Loucy (cell line): ENCODE measurements around the gene MED26.
"Not testable (repeated sequence)": the region's sequence is repeated elsewhere in the genome, so short reads cannot be mapped to it uniquely, and the experiment has no call there.

ENCODE experiments used
- H2AFZ ChIP-seq: fragments of 200-600 bp; sonication (generic); 2 replicates; pipeline ENCODE4 v1.6.0; 2016; ENCODE audit warnings: antibody characterized with exemption, mild to moderate bottlenecking, low read length, moderate library complexity
- H3F3A ChIP-seq: fragments of 200-600 bp; 2 replicates; pipeline ENCODE4 v1.6.0; 2016; ENCODE audit warnings: antibody characterized with exemption, low read depth, mild to moderate bottlenecking
- H3K27me3 ChIP-seq: fragments of 200-600 bp; sonication (generic); 2 replicates; pipeline ENCODE4 v1.6.1; 2014; ENCODE audit warnings: low read length, mild to moderate bottlenecking; ENCODE audit not compliant: insufficient read depth, poor library complexity, severe bottlenecking
- H3K36me3 ChIP-seq: fragments of 200-600 bp; sonication (generic); 2 replicates; pipeline ENCODE4 v1.6.1; 2016; ENCODE audit warnings: low read length; ENCODE audit not compliant: insufficient read depth
- H3K4me1 ChIP-seq: fragments of 200-600 bp; sonication (generic); 2 replicates; pipeline ENCODE4 v1.5.1; 2014; ENCODE audit warnings: low read length, mild to moderate bottlenecking; ENCODE audit not compliant: insufficient read depth, poor library complexity, severe bottlenecking
- H3K4me2 ChIP-seq: fragments of 200-600 bp; sonication (generic); 2 replicates; pipeline ENCODE4 v1.6.0; 2014; ENCODE audit warnings: antibody characterized with exemption, low read length, low read depth, mild to moderate bottlenecking; ENCODE audit not compliant: poor library complexity, severe bottlenecking
- H3K4me3 ChIP-seq: fragments of 200-600 bp; sonication (generic); 2 replicates; pipeline ENCODE4 v1.5.1; 2014; ENCODE audit warnings: low read length, mild to moderate bottlenecking, mixed read lengths; ENCODE audit not compliant: poor library complexity, severe bottlenecking
- H3K79me2 ChIP-seq: fragments of 200-600 bp; sonication (generic); 2 replicates; pipeline ENCODE4 v1.6.1; 2014; ENCODE audit warnings: low read length; ENCODE audit not compliant: insufficient read depth
- H3K9ac ChIP-seq: fragments of 200-600 bp; sonication (generic); 2 replicates; pipeline ENCODE4 v1.6.0; 2014; ENCODE audit warnings: mild to moderate bottlenecking, low read depth, low read length, moderate library complexity; ENCODE audit not compliant: poor library complexity, severe bottlenecking
- H3K9me2 ChIP-seq: fragments of 200-600 bp; sonication (generic); replicated peaks from 2 replicates; pipeline ENCODE4 v1.6.1; 2016; ENCODE audit warnings: low read depth, low read length, mixed read lengths
- H3K9me3 ChIP-seq: fragments of 200-600 bp; sonication (generic); 2 replicates; pipeline ENCODE4 v1.6.1; 2014; ENCODE audit warnings: mild to moderate bottlenecking, antibody characterized with exemption, low read length, low read depth; ENCODE audit not compliant: insufficient read depth
- H4K20me1 ChIP-seq: fragments of 200-600 bp; sonication (generic); 2 replicates; pipeline ENCODE4 v1.6.0; 2014; ENCODE audit warnings: antibody characterized with exemption, low read length, mild to moderate bottlenecking; ENCODE audit not compliant: insufficient read depth, poor library complexity, severe bottlenecking
- CTCF ChIP-seq: fragments of 200-600 bp; sonication (generic); conservative IDR thresholded peaks from 2 replicates; pipeline ENCODE4 v1.5.1; 2014; ENCODE audit warnings: mild to moderate bottlenecking, antibody characterized with exemption, low read length
- EZH2phosphoT487 ChIP-seq: fragments of 200-600 bp; IDR thresholded peaks from 2 replicates; pipeline ENCODE4 v1.6.1; 2018; ENCODE audit warnings: antibody characterized with exemption, mild to moderate bottlenecking, moderate library complexity, borderline replicate concordance

MED26 gene

GRCh38 chr19:16652854-16653253 is 24.9 kb upstream of the MED26 start:
- Histone ChIP-seq H3K4me2 (no peak overlapping the region), H3K4me3 (no peak overlapping the region), H2AFZ (no peak overlapping the region), H3K36me3 (peaks cover 52% of the 10 kb centered on the region; the same call in 1 of the 2 replicates), H3K4me1 (peaks cover 13% of the 10 kb centered on the region), H3K27me3 (no peaks in the 10 kb centered on the region), H3K9me3 (no peaks in the 10 kb centered on the region), H3F3A (no peaks in the 10 kb centered on the region), H4K20me1 (peaks cover 10% of the 10 kb centered on the region), H3K9me2 (no peaks in the 10 kb centered on the region), H3K9ac (no peak overlapping the region), H3K79me2 (peaks cover 11% of the 10 kb centered on the region; the same call in 1 of the 2 replicates)
- TF ChIP-seq EZH2phosphoT487, result no peak
- TF ChIP-seq CTCF, result no peak

- not testable (repeated sequence) for H3K4me3 ChIP-seq, H2AFZ ChIP-seq, H3K9me3 ChIP-seq, H3K9ac ChIP-seq, H3K79me2 ChIP-seq, H3K4me2 ChIP-seq, H3F3A ChIP-seq, H4K20me1 ChIP-seq, H3K4me1 ChIP-seq, H3K9me2 ChIP-seq, H3K27me3 ChIP-seq
- H3K36me3 ChIP-seq, result peaks cover 53% of the 10 kb centered on the region; the same call in 1 of the 2 replicates
These were observed 23.6 kb upstream of the MED26 start for GRCh38 chr19:16651421-16652188.

- H3K9me2 ChIP-seq, result no peaks in the 10 kb centered on the region
- TF ChIP-seq EZH2phosphoT487, result no peak
- no peak for TF ChIP-seq CTCF
- H3K36me3 ChIP-seq, result peaks cover 56% of the 10 kb centered on the region; the same call in 1 of the 2 replicates
- no peaks in the 10 kb centered on the region for H3K79me2 ChIP-seq
- H3K27me3 ChIP-seq, result no peaks in the 10 kb centered on the region
- H3K9ac ChIP-seq, result no peak overlapping the region
- peaks cover 9% of the 10 kb centered on the region for H3K4me1 ChIP-seq
- no peak overlapping the region for H3K4me2 ChIP-seq
- H3F3A ChIP-seq, result no peaks in the 10 kb centered on the region
- H3K4me3 ChIP-seq, result no peak overlapping the region
- peaks cover 4% of the 10 kb centered on the region for H4K20me1 ChIP-seq
- H2AFZ ChIP-seq, result no peak overlapping the region
- H3K9me3 ChIP-seq, result no peaks in the 10 kb centered on the region
These were observed 22.8 kb upstream of the MED26 start for GRCh38 chr19:16650821-16651220.

- Histone ChIP-seq H3K79me2 (peaks cover 6% of the 10 kb centered on the region; the same call in 1 of the 2 replicates), H3K9me2 (no peaks in the 10 kb centered on the region), H2AFZ (no peak overlapping the region), H3K4me2 (no peak overlapping the region), H3K27me3 (no peaks in the 10 kb centered on the region), H3K36me3 (peaks cover 60% of the 10 kb centered on the region; the same call in 1 of the 2 replicates), H3K4me1 (peaks cover 9% of the 10 kb centered on the region), H3K9ac (no peak overlapping the region), H3K9me3 (no peaks in the 10 kb centered on the region), H3F3A (no peaks in the 10 kb centered on the region), H3K4me3 (no peak overlapping the region), H4K20me1 (peaks cover 6% of the 10 kb centered on the region)
- TF ChIP-seq EZH2phosphoT487, result no peak
- TF ChIP-seq CTCF, result no peak
These were observed 21.7 kb upstream of the MED26 start for GRCh38 chr19:16649734-16650133.
